ENCODE results near the gene AGBL1. TPM values are rescaled to one million over a fixed set of nuclear protein-coding genes. Genes with fewer than 3 reads are reported as not detected.

AGBL1 gene
- total RNA-seq, 2 donors from 2014 or later, result not detected

- Histone ChIP-seq H3K27ac (no peak overlapping the region), H3K4me1 (no peaks in the 10 kb centered on the region)
Measured at GRCh38 chr15:86159468-86159867, 79.8 kb downstream of the AGBL1 start.

GRCh38 chr15:86161250-86161649, 81.6 kb downstream of the AGBL1 start:
- Histone ChIP-seq H3K9me3 (no peaks in the 10 kb centered on the region), H3K4me3 (no peak overlapping the region), H3K36me3 (no peaks in the 10 kb centered on the region), H3K4me1 (no peaks in the 10 kb centered on the region), H3K27me3 (no peaks in the 10 kb centered on the region), H3K27ac (no peak overlapping the region)
- no peak for TF ChIP-seq CTCF (IDR thresholded peaks at IDR 0.05)
- DNase-seq (ENCODE audit: low spot score), result no peak

More at GRCh38 chr15:86159468-86159867, 79.8 kb downstream of the AGBL1 start:
- H3K36me3 ChIP-seq, result no peaks in the 10 kb centered on the region
- TF ChIP-seq CTCF (IDR thresholded peaks at IDR 0.05), result no peak
- no peak overlapping the region for H3K4me3 ChIP-seq
- H3K27me3 ChIP-seq, result no peaks in the 10 kb centered on the region
- no peak for DNase-seq (ENCODE audit: low spot score)
- no peaks in the 10 kb centered on the region for H3K9me3 ChIP-seq

- Histone ChIP-seq H3K27me3 (no peaks in the 10 kb centered on the region), H3K4me1 (no peaks in the 10 kb centered on the region), H3K36me3 (no peaks in the 10 kb centered on the region), H3K9me3 (no peaks in the 10 kb centered on the region), H3K27ac (peak overlapping the region; percentile 26 to 67), H3K4me3 (no peak overlapping the region)
- no peak for DNase-seq (ENCODE audit: low spot score)
- TF ChIP-seq CTCF (IDR thresholded peaks at IDR 0.05), result no peak
Measured at GRCh38 chr15:86162172-86162591, 82.5 kb downstream of the AGBL1 start.

- H3K4me3 ChIP-seq, result no peak overlapping the region
- H3K27me3 ChIP-seq, result no peaks in the 10 kb centered on the region
- H3K4me1 ChIP-seq, result no peaks in the 10 kb centered on the region
- H3K27ac ChIP-seq, result peak overlapping the region; percentile 26 to 67
- TF ChIP-seq CTCF (IDR thresholded peaks at IDR 0.05), result no peak
- H3K9me3 ChIP-seq, result no peaks in the 10 kb centered on the region
- no peak for DNase-seq (ENCODE audit: low spot score)
- no peaks in the 10 kb centered on the region for H3K36me3 ChIP-seq
Measured at GRCh38 chr15:86162641-86163040, 83.0 kb downstream of the AGBL1 start.

- no peaks in the 10 kb centered on the region for H3K27me3 ChIP-seq
- no peaks in the 10 kb centered on the region for H3K4me1 ChIP-seq
- H3K4me3 ChIP-seq, result no peak overlapping the region
- peak overlapping the region in 1 of 2 donors; percentile 61 for H3K27ac ChIP-seq
- H3K36me3 ChIP-seq, result no peaks in the 10 kb centered on the region
- TF ChIP-seq CTCF (IDR thresholded peaks at IDR 0.05), result no peak
- DNase-seq (ENCODE audit: low spot score), result no peak
- H3K9me3 ChIP-seq, result no peaks in the 10 kb centered on the region
Measured at GRCh38 chr15:86163816-86164215, 84.1 kb downstream of the AGBL1 start.

- no peak for TF ChIP-seq CTCF (IDR thresholded peaks at IDR 0.05)
- H3K4me1 ChIP-seq, result no peaks in the 10 kb centered on the region
- H3K27me3 ChIP-seq, result no peaks in the 10 kb centered on the region
- H3K4me3 ChIP-seq, result no peak overlapping the region
- no peak for DNase-seq (ENCODE audit: low spot score)
- no peaks in the 10 kb centered on the region for H3K9me3 ChIP-seq
- peak overlapping the region in 1 of 2 donors; percentile 61 for H3K27ac ChIP-seq
- no peaks in the 10 kb centered on the region for H3K36me3 ChIP-seq
Measured at GRCh38 chr15:86164232-86164898, 84.7 kb downstream of the AGBL1 start.

Data from right atrium auricular region (tissue), 2 donors.